Adrenal gland (tissue), 5 donors: ENCODE data around the gene TMEM184A.

Source experiments
- POLR2A ChIP-seq, 2 donors: fragments of 450-650 bp; IDR thresholded peaks; one replicate each; pipeline ENCODE4 v1.6.1; 2017; ENCODE audit warnings: antibody characterized with exemption in 2 of 2, mild to moderate bottlenecking in 2 of 2, moderate library complexity in 1 of 2
- TF ChIP-seq, protein P1 (sequence below), 6 experiments: fragments of 450-650 bp in 4 of 6; fragments of 200-600 bp in 2 of 6; sonication (generic) in 1 of 6; IDR thresholded peaks; 1 replicate in 5 of 6; 2 replicates in 1 of 6; pipeline versions ENCODE4 v1.5.1 to v1.8.0; 2016 to 2021; ENCODE audit warnings: antibody characterized with exemption in 6 of 6, mild to moderate bottlenecking in 2 of 6, moderate library complexity in 1 of 6
- donor health status: DM: no; HTN: no; CAD: no.

DNA sequence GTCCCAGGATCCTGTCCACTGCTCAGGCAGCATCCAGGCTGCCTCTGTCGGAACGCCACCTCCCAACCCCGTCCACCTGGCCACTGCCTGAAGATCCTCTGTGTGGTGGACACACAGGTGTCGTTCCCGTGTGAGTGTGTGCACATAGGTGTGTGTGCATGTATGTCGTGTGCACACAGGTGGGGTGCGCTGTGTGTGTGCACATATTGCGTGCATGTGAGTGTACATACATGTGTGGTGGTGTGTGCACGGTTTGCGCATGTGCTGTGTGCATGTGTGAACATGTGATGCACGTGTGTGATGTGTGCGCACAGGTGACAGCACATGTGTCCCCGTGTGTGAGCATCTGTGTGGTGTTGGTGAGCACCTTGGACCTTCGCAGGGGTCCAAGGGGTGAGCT lies 7.1 kb downstream of the TMEM184A start:
- TF ChIP-seq, protein P1, sequence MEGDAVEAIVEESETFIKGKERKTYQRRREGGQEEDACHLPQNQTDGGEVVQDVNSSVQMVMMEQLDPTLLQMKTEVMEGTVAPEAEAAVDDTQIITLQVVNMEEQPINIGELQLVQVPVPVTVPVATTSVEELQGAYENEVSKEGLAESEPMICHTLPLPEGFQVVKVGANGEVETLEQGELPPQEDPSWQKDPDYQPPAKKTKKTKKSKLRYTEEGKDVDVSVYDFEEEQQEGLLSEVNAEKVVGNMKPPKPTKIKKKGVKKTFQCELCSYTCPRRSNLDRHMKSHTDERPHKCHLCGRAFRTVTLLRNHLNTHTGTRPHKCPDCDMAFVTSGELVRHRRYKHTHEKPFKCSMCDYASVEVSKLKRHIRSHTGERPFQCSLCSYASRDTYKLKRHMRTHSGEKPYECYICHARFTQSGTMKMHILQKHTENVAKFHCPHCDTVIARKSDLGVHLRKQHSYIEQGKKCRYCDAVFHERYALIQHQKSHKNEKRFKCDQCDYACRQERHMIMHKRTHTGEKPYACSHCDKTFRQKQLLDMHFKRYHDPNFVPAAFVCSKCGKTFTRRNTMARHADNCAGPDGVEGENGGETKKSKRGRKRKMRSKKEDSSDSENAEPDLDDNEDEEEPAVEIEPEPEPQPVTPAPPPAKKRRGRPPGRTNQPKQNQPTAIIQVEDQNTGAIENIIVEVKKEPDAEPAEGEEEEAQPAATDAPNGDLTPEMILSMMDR (IDR thresholded peaks at IDR 0.05), result no peak
- no peak for TF ChIP-seq POLR2A (IDR thresholded peaks at IDR 0.05)
